NCI-H187 (cell line): ENCODE measurements around the gene BFSP1.

Experiments
- DNase-seq, 2 experiments: peaks; one replicate each; lab custom pipeline; 2025; lab: John Stamatoyannopoulos, UW

Gene BFSP1

GRCh38 chr20:17465236-17465635 lies 65.9 kb downstream of the BFSP1 start:
- DNase-seq = no peak

- no peak for DNase-seq
These were observed 67.5 kb downstream of the BFSP1 start for GRCh38 chr20:17463711-17464110.

GRCh38 chr20:17461941-17462340 lies 69.2 kb downstream of the BFSP1 start:
- DNase-seq = no peak

GRCh38 chr20:17460119-17460518 lies 71.1 kb downstream of the BFSP1 start:
- no peak for DNase-seq

- no peak for DNase-seq
These were observed 73.5 kb downstream of the BFSP1 start for GRCh38 chr20:17457588-17458190.

GRCh38 chr20:17457079-17457478 lies 74.1 kb downstream of the BFSP1 start:
- no peak for DNase-seq

GRCh38 chr20:17456279-17456678 lies 74.9 kb downstream of the BFSP1 start:
- no peak for DNase-seq

GRCh38 chr20:17453592-17453991 lies 77.6 kb downstream of the BFSP1 start:
- DNase-seq = no peak

- DNase-seq = no peak
These were observed 78.7 kb downstream of the BFSP1 start for GRCh38 chr20:17452441-17452840.

- no peak for DNase-seq
These were observed 82.1 kb downstream of the BFSP1 start for GRCh38 chr20:17449031-17449430.

- DNase-seq = no peak
These were observed 83.1 kb downstream of the BFSP1 start for GRCh38 chr20:17448071-17448470.

- no peak for DNase-seq
These were observed 85.0 kb downstream of the BFSP1 start for GRCh38 chr20:17446171-17446570.

GRCh38 chr20:17445543-17445942 lies 85.6 kb downstream of the BFSP1 start:
- DNase-seq = no peak

- DNase-seq = no peak
These were observed 87.1 kb downstream of the BFSP1 start for GRCh38 chr20:17444091-17444490.
